ENCODE results near the gene GUCY2F. TPM values are rescaled to one million over a fixed set of nuclear protein-coding genes. Genes with fewer than 3 reads are reported as not detected.
A peak's percentile ranks its signal among the peaks of the same experiment; 100 is the strongest.

GUCY2F gene
- polyA plus RNA-seq (ENCODE audit: insufficient read length), result 0.03 TPM
- long read RNA-seq, donor 1, result 0 reads
- long read RNA-seq, donor 2, result 0 reads
- long read RNA-seq, donor 3, result 0 reads
- long read RNA-seq, donor 4, result 0 reads
- long read RNA-seq, donor 5, result 0 reads
- long read RNA-seq, donor 6, result 0 reads
- long read RNA-seq, donor 7, result 0 reads
- long read RNA-seq, donor 8, result 0 reads

GRCh38 chrX:109481986-109482385 is at the start of gene GUCY2F:
TSS of gene GUCY2F (minus strand) at chrX:109482086. CDS start at chrX:109475936, 6,150 bp downstream.
- DNase-seq, result no peak

- no peak for DNase-seq
Measured at GRCh38 chrX:109519001-109519400, 37.1 kb upstream of the GUCY2F start.

GRCh38 chrX:109511113-109511512 is 29.2 kb upstream of the GUCY2F start:
- no peak for DNase-seq

- no peak for DNase-seq
Measured at GRCh38 chrX:109508915-109509314, 27.0 kb upstream of the GUCY2F start.

GRCh38 chrX:109501176-109501575 is 19.3 kb upstream of the GUCY2F start:
- DNase-seq, result no peak

- no peak for DNase-seq
Measured at GRCh38 chrX:109498434-109498833, 16.5 kb upstream of the GUCY2F start.

- no peak for DNase-seq
Measured at GRCh38 chrX:109489174-109489573, 7.3 kb upstream of the GUCY2F start.

- no peak for DNase-seq
Measured at GRCh38 chrX:109487640-109488039, 5.8 kb upstream of the GUCY2F start.

- DNase-seq, result peak; percentile 57
Measured at GRCh38 chrX:109485470-109486340, 3.8 kb upstream of the GUCY2F start.

GRCh38 chrX:109484886-109485285 is 3.0 kb upstream of the GUCY2F start:
- DNase-seq, result no peak

GRCh38 chrX:109475174-109475891 is 6.6 kb downstream of the GUCY2F start:
- DNase-seq, result peak; percentile 61

- DNase-seq, result peak; percentile 40
Measured at GRCh38 chrX:109472939-109473735, 8.7 kb downstream of the GUCY2F start.

GRCh38 chrX:109464231-109464630 is 17.7 kb downstream of the GUCY2F start:
- no peak for DNase-seq

- DNase-seq, result no peak
Measured at GRCh38 chrX:109463784-109464183, 18.1 kb downstream of the GUCY2F start.

GRCh38 chrX:109448282-109448938 is 33.5 kb downstream of the GUCY2F start:
- no peak for DNase-seq

- no peak for DNase-seq
Measured at GRCh38 chrX:109441266-109441665, 40.6 kb downstream of the GUCY2F start.

GRCh38 chrX:109440475-109440874 is 41.4 kb downstream of the GUCY2F start:
- DNase-seq, result no peak

- DNase-seq, result no peak
Measured at GRCh38 chrX:109409181-109409580, 72.7 kb downstream of the GUCY2F start.

GRCh38 chrX:109403922-109404321 is 78.0 kb downstream of the GUCY2F start:
- no peak for DNase-seq

GRCh38 chrX:109399831-109400230 is 82.1 kb downstream of the GUCY2F start:
- no peak for DNase-seq

- DNase-seq, result no peak
Measured at GRCh38 chrX:109398833-109399232, 83.1 kb downstream of the GUCY2F start.

GRCh38 chrX:109398061-109398460 is 83.8 kb downstream of the GUCY2F start:
- DNase-seq, result no peak

Measured in left kidney (tissue), 8 donors.